Occipital lobe (tissue), 1 donor: ENCODE measurements around the gene FEM1B. TPM values are rescaled to one million over a fixed set of nuclear protein-coding genes. Genes with fewer than 3 reads are reported as not detected.

ENCODE experiments used
- total RNA-seq: library from RNA; depleted of rRNA; stranded (reverse); fragments of >200 nt; gene quantifications from one replicate; pipeline ENCODE4 v1.2.3, GENCODE V29; 2014

FEM1B gene
- total RNA-seq, 1 donor from 2014 or later = 188 TPM

Other genes starting within 250 kb of the FEM1B start
- gene PIAS1, start 223.4 kb upstream of the FEM1B start, total RNA-seq = 24.0 TPM
- 2.2 TPM for gene CALML4, start 72.4 kb upstream of the FEM1B start, total RNA-seq
- gene CLN6, start 48.0 kb upstream of the FEM1B start, total RNA-seq = 7.6 TPM
- gene ITGA11, start 154.4 kb downstream of the FEM1B start, total RNA-seq = 0.62 TPM